MM.1S (cell line): ENCODE measurements around the gene CWF19L1.

Experiments
- DNase-seq: peaks from one replicate; pipeline ENCODE4 v3.0.0-alpha.2; 2015
- H2AFZ ChIP-seq: fragments of 300-600 bp; sonication (generic); 2 replicates; pipeline ENCODE4 v1.6.0; 2016; ENCODE audit warnings: antibody characterized with exemption, low read length
- H3F3A ChIP-seq: fragments of 300-600 bp; sonication (generic); 2 replicates; pipeline ENCODE4 v1.6.1; 2016; ENCODE audit warnings: mild to moderate bottlenecking, antibody characterized with exemption, low read length, moderate library complexity, mixed read lengths; ENCODE audit not compliant: insufficient read depth
- H3K27ac ChIP-seq: fragments of 300-600 bp; sonication (generic); 2 replicates; pipeline ENCODE4 v1.5.1; 2016; ENCODE audit warnings: mild to moderate bottlenecking, low read length
- H3K27me3 ChIP-seq: fragments of 300-600 bp; sonication (generic); replicated peaks from 2 replicates; pipeline ENCODE4 v1.6.0; 2016; ENCODE audit warnings: low read length; ENCODE audit not compliant: insufficient read depth
- H3K36me3 ChIP-seq: fragments of 300-600 bp; sonication (generic); replicated peaks from 2 replicates; pipeline ENCODE4 v1.6.1; 2016; ENCODE audit warnings: mild to moderate bottlenecking, low read length, mixed read lengths; ENCODE audit not compliant: insufficient read depth
- H3K4me1 ChIP-seq: fragments of 300-600 bp; sonication (generic); 2 replicates; pipeline ENCODE4 v1.6.1; 2016; ENCODE audit warnings: low read length, mixed read lengths
- H3K4me2 ChIP-seq: fragments of 300-600 bp; sonication (generic); 2 replicates; pipeline ENCODE4 v1.6.0; 2016; ENCODE audit warnings: low read depth, low read length
- H3K4me3 ChIP-seq: fragments of 300-600 bp; sonication (generic); 2 replicates; pipeline ENCODE4 v1.5.1; 2016; ENCODE audit warnings: low read length, mixed read lengths
- H3K79me2 ChIP-seq: fragments of 300-600 bp; sonication (generic); 2 replicates; pipeline ENCODE4 v1.6.1; 2016; ENCODE audit warnings: mixed run types, low read length, mixed read lengths
- H3K9ac ChIP-seq: fragments of 300-600 bp; sonication (generic); 2 replicates; pipeline ENCODE4 v1.6.1; 2016; ENCODE audit warnings: low read length, mixed read lengths
- H3K9me2 ChIP-seq: fragments of 300-600 bp; sonication (generic); replicated peaks from 2 replicates; pipeline ENCODE4 v1.6.1; 2016; ENCODE audit warnings: mild to moderate bottlenecking, low read length, mixed read lengths; ENCODE audit not compliant: insufficient read depth
- H3K9me3 ChIP-seq: fragments of 300-600 bp; sonication (generic); replicated peaks from 2 replicates; pipeline ENCODE4 v1.6.1; 2016; ENCODE audit warnings: mild to moderate bottlenecking, low read length, mixed read lengths; ENCODE audit not compliant: insufficient read depth
- H4K20me1 ChIP-seq: fragments of 300-600 bp; sonication (generic); 2 replicates; pipeline ENCODE4 v1.6.1; 2016; ENCODE audit warnings: mild to moderate bottlenecking, low read length, moderate library complexity, mixed read lengths; ENCODE audit not compliant: insufficient read depth
- EZH2 ChIP-seq: fragments of 300-600 bp; sonication (generic); optimal IDR thresholded peaks from 2 replicates; pipeline ENCODE3; 2017; ENCODE audit warnings: low read depth, mild to moderate bottlenecking, antibody characterized with exemption, low read length, mixed read lengths
- EZH2phosphoT487 ChIP-seq: fragments of 300-600 bp; sonication (generic); IDR thresholded peaks from 2 replicates; pipeline ENCODE4 v1.6.1; 2018; ENCODE audit warnings: antibody characterized with exemption, low read length
- TF ChIP-seq, protein P1 (sequence below): fragments of 300-600 bp; sonication (generic); IDR thresholded peaks from 2 replicates; pipeline ENCODE4 v1.5.1; 2016; ENCODE audit warnings: antibody characterized with exemption, low read length, mixed read lengths

CWF19L1 gene

DNA sequence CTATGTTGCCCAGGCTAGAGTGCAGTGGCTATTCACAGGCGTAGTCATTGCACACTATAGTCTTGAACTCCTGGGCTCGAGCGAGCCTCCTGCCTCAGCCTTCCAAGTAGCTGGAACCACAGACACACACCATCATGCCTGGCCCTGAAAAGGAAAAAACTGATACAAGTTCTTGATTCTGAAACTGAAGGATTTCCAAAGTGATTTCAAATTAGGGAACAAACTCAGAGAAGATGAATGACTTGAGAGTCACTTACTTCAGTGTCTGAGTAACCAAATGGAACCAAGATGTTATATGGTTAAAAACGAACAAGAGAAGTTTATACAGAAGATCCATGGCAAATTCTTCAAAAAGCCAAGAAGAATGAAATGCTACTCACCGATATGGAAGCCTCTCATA, 14.4 kb downstream of the CWF19L1 start:
- H3K4me2 ChIP-seq: no peak overlapping the region
- no peaks in the 10 kb centered on the region for H3K79me2 ChIP-seq
- H3K27me3 ChIP-seq: no peaks in the 10 kb centered on the region
- H3K9me2 ChIP-seq: no peaks in the 10 kb centered on the region
- DNase-seq: no peak
- no peak overlapping the region for H3K4me3 ChIP-seq
- H3K4me1 ChIP-seq: no peaks in the 10 kb centered on the region
- no peaks in the 10 kb centered on the region for H3K9me3 ChIP-seq
- TF ChIP-seq EZH2 (no peak), EZH2phosphoT487 (no peak)
- TF ChIP-seq, protein P1, sequence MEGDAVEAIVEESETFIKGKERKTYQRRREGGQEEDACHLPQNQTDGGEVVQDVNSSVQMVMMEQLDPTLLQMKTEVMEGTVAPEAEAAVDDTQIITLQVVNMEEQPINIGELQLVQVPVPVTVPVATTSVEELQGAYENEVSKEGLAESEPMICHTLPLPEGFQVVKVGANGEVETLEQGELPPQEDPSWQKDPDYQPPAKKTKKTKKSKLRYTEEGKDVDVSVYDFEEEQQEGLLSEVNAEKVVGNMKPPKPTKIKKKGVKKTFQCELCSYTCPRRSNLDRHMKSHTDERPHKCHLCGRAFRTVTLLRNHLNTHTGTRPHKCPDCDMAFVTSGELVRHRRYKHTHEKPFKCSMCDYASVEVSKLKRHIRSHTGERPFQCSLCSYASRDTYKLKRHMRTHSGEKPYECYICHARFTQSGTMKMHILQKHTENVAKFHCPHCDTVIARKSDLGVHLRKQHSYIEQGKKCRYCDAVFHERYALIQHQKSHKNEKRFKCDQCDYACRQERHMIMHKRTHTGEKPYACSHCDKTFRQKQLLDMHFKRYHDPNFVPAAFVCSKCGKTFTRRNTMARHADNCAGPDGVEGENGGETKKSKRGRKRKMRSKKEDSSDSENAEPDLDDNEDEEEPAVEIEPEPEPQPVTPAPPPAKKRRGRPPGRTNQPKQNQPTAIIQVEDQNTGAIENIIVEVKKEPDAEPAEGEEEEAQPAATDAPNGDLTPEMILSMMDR: no peak
- H3K27ac ChIP-seq: no peak overlapping the region
- no peaks in the 10 kb centered on the region for H3F3A ChIP-seq
- H2AFZ ChIP-seq: no peak overlapping the region
- H3K9ac ChIP-seq: no peak overlapping the region
- H4K20me1 ChIP-seq: no peaks in the 10 kb centered on the region
- no peaks in the 10 kb centered on the region; the same call in 1 of the 2 replicates for H3K36me3 ChIP-seq

DNA sequence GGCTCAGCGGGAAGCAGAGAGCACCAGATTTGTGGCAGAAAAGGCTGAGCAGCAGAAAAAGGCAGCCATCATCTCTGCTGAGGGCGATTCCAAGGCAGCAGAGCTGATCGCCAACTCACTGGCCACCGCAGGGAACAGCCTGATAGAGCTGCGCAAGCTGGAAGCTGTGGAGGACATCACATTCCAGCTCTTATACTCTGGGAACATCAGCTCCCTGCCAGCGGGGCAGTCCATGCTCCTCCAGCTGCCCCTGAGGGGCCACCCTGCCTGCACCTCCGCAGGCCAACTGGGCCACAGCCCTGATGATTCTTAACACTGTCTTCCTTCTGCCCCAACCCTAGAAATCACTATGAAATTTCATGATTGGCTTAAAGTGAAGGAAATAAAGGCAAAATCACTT, 18.6 kb downstream of the CWF19L1 start:
- H4K20me1 ChIP-seq: no peaks in the 10 kb centered on the region
- H3K9ac ChIP-seq: no peak overlapping the region
- no peaks in the 10 kb centered on the region for H3F3A ChIP-seq
- no peaks in the 10 kb centered on the region for H3K27me3 ChIP-seq
- H3K36me3 ChIP-seq: no peaks in the 10 kb centered on the region; the same call in 1 of the 2 replicates
- H3K4me2 ChIP-seq: no peak overlapping the region
- H3K9me2 ChIP-seq: no peaks in the 10 kb centered on the region
- no peak for DNase-seq
- no peak overlapping the region for H2AFZ ChIP-seq
- TF ChIP-seq EZH2 (no peak), EZH2phosphoT487 (no peak)
- TF ChIP-seq, protein P1: no peak
- no peaks in the 10 kb centered on the region for H3K9me3 ChIP-seq
- no peak overlapping the region for H3K27ac ChIP-seq
- H3K4me1 ChIP-seq: no peaks in the 10 kb centered on the region
- no peak overlapping the region for H3K4me3 ChIP-seq
- H3K79me2 ChIP-seq: no peaks in the 10 kb centered on the region

DNA sequence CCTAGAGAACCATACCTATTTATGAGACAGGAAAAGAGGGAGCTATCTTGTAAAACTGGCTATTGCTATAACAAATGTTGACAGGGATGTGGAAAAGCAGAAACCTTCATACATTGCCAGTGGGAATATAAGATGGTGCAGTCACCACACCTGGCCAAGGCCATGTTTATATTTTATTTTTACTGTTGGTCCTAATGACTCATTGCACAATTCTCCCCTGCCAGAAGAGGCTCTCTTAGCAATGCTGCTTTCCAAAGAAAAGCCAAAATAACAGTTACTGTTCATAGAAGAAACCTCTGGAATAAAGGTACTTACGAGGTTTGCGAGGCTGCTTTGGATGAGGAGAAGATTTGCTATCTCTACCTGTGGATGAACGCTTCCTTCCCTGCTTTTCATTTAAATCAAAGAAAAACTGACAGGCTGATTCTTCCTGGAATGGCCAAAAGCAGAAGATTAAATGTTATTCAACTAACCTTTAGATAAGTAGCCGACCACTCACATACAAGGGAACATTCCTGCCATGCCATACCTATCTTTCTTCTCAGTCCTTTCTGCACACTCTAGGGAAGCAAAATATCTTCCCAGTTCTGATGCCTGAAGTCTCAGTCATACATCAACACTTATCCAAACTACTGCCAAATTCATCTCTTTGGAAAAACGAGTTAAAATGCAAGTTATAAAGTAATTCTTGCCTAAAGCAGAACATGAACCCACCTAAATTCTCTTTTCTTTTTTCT, 21.8 kb downstream of the CWF19L1 start:
- Histone ChIP-seq H3K36me3 (no peaks in the 10 kb centered on the region; the same call in 1 of the 2 replicates), H2AFZ (no peak overlapping the region), H3K27me3 (no peaks in the 10 kb centered on the region)

More for the DNA sequence above, 21.8 kb downstream of the CWF19L1 start:
- TF ChIP-seq EZH2phosphoT487 (no peak), EZH2 (no peak)
- TF ChIP-seq, protein P1: no peak
- Histone ChIP-seq H3K4me1 (no peaks in the 10 kb centered on the region), H3K9ac (no peak overlapping the region), H3K4me2 (no peak overlapping the region), H3K79me2 (no peaks in the 10 kb centered on the region), H3K4me3 (no peak overlapping the region), H3K9me2 (no peaks in the 10 kb centered on the region), H3F3A (no peaks in the 10 kb centered on the region), H3K27ac (no peak overlapping the region), H4K20me1 (no peaks in the 10 kb centered on the region), H3K9me3 (no peaks in the 10 kb centered on the region)
- no peak for DNase-seq
